ENCODE data around the gene NKAIN1.

- TF ChIP-seq NFIC (IDR thresholded peaks at IDR 0.05) = no peak
- no peak for TF ChIP-seq EP300 (IDR thresholded peaks at IDR 0.05; ENCODE audit: borderline replicate concordance)
- no peak for TF ChIP-seq USF1 (IDR thresholded peaks at IDR 0.05)
- TF ChIP-seq TCF12 (IDR thresholded peaks at IDR 0.05; ENCODE audit: low read depth) = no peak
- TF ChIP-seq YY1 (IDR thresholded peaks at IDR 0.05; ENCODE audit: low read depth) = no peak
- no peak for TF ChIP-seq TAF1 (IDR thresholded peaks at IDR 0.05; ENCODE audit: low read depth)
- no peak for TF ChIP-seq EGR1 (IDR thresholded peaks at IDR 0.05)
- TF ChIP-seq REST (IDR thresholded peaks at IDR 0.05; ENCODE audit: low read depth) = no peak
- TF ChIP-seq ZBTB7A (IDR thresholded peaks at IDR 0.05; ENCODE audit: low read depth) = no peak
- no peak for TF ChIP-seq MAX (IDR thresholded peaks at IDR 0.05)
- TF ChIP-seq RAD21 (IDR thresholded peaks at IDR 0.05; ENCODE audit: low read depth) = no peak
- no peak for TF ChIP-seq CREB1 (IDR thresholded peaks at IDR 0.05; ENCODE audit: low read depth)
- no peak for TF ChIP-seq FOXM1 (IDR thresholded peaks at IDR 0.05; ENCODE audit: borderline replicate concordance, low read depth)
- TF ChIP-seq TEAD4 (IDR thresholded peaks at IDR 0.05) = no peak
Observed at GRCh38 chr1:31166462-31166861, 73.2 kb downstream of the NKAIN1 start.

Measured in Ishikawa (cell line).